SK-N-SH (cell line): Measurements from ENCODE around the gene EXOC4.

ENCODE experiments used
- CTCF ChIP-seq: fragments of 200-600 bp; sonication (generic); IDR thresholded peaks from 2 replicates; pipeline ENCODE4 v1.6.1; 2017; ENCODE audit warnings: antibody characterized with exemption, mild to moderate bottlenecking, moderate library complexity
- EP300 ChIP-seq, 2 experiments: IDR thresholded peaks; 2 replicates each; pipeline versions ENCODE4 v1.4.0 to v1.6.1; 2012; ENCODE audit warnings: borderline replicate concordance in 1 of 2, low read depth in 1 of 2, low read length in 1 of 2
- GABPA ChIP-seq: IDR thresholded peaks from 2 replicates; pipeline ENCODE4 v1.4.0; 2012; ENCODE audit warnings: low read depth, mild to moderate bottlenecking
- JUND ChIP-seq: IDR thresholded peaks from 2 replicates; pipeline ENCODE4 v1.4.0; 2012
- NFIC ChIP-seq: IDR thresholded peaks from 2 replicates; pipeline ENCODE4 v1.4.0; 2012; ENCODE audit warnings: borderline replicate concordance
- PBX3 ChIP-seq: IDR thresholded peaks from 2 replicates; pipeline ENCODE4; 2012
- POLR2AphosphoS5 ChIP-seq: IDR thresholded peaks from 2 replicates; pipeline ENCODE4 v1.6.1; 2012; ENCODE audit warnings: low read depth, low read length
- RCOR1 ChIP-seq: fragments of 150-350 bp; IDR thresholded peaks from 2 replicates; pipeline ENCODE4 v1.6.1; 2017; ENCODE audit warnings: antibody characterized with exemption, low read length
- RFX5 ChIP-seq: IDR thresholded peaks from 2 replicates; pipeline ENCODE4 v1.6.1; 2012; ENCODE audit warnings: mild to moderate bottlenecking, improper control_type of control experiment, low read length
- SMC3 ChIP-seq: IDR thresholded peaks from 2 replicates; pipeline ENCODE4 v1.6.1; 2012; ENCODE audit warnings: low read depth, low read length, improper control_type of control experiment
- TCF12 ChIP-seq: IDR thresholded peaks from 2 replicates; pipeline ENCODE4 v1.4.0; 2012
- YY1 ChIP-seq: IDR thresholded peaks from 2 replicates; pipeline ENCODE4 v1.4.0; 2012; ENCODE audit warnings: low read depth, mild to moderate bottlenecking

GRCh38 chr7:133562621-133563020, 309.7 kb downstream of the EXOC4 start:
- TF ChIP-seq NFIC (no peak), RCOR1 (no peak), RFX5 (no peak), CTCF (no peak), SMC3 (no peak), GABPA (no peak), YY1 (no peak), EP300 (IDR thresholded peaks at IDR 0.05; ENCODE audit: borderline replicate concordance in 1 of 2, low read depth in 1 of 2, low read length in 1 of 2) (no peak), POLR2AphosphoS5 (no peak), JUND (no peak), PBX3 (no peak), TCF12 (no peak)
